AG20443 (cell line): ENCODE measurements around the gene MAP1LC3B.
A peak's percentile ranks its signal among the peaks of the same experiment; 100 is the strongest.
"Not testable (repeated sequence)": the region's sequence is repeated elsewhere in the genome, so short reads cannot be mapped to it uniquely, and the experiment has no call there.

Source experiments
- DNase-seq: peaks from one replicate; pipeline ENCODE4 v3.0.0; 2012; ENCODE audit warnings: low spot score, mixed read lengths

MAP1LC3B gene

DNA sequence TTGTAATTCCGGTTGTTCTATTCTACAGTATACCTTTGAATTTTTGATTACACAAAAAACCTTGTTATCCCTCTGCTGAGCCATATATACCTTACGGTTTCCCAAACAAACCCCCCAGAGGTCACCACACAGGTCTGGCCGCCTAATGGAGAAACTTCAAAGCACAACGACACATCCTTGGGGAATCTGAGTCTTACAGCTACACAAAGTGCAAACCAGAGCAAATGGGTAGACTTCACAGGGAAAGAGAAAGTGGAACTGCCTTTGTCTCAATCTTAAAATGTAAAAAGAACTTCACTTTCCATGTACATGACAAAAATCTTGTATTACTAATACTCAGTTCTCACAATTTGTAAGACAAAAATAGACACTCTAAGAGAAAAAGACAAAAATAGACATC, 11.3 kb upstream of the MAP1LC3B start:
- no peak for DNase-seq

DNA sequence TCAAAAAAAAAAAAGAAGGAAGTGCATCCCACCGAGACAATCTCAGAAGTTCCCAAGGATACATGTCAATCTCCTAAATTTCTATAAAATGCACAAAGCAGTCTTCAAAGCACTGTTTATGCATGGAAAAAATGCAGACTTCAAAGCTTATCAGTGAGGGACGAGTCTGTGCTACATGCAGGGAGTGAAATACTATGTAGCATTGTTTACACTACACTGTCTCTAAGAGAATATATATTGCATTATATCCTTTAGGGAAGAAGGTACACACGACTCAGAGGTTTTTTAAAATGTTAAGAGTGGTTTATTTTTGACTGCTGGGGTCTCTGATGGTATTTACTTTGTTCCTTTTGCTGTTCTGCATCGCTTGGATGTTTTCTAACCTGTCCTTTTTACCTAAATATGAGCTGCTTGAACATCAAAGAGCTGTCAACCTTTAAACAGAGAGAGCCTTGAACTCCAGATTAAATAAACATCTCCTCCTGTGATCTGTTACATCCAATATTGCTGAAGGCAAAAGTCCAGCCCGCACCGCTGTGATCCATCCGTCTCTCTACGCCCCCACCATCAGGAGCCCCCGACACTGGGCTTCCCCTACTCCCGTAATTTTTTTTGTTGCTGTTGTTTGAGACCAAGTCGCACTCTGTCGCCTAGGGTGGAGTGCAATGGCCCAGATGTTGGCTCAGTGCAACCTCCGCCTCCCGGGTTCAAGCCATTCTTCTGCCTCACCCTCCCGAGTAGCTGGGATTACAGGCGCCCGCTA, 9.9 kb upstream of the MAP1LC3B start:
- DNase-seq = no peak

DNA sequence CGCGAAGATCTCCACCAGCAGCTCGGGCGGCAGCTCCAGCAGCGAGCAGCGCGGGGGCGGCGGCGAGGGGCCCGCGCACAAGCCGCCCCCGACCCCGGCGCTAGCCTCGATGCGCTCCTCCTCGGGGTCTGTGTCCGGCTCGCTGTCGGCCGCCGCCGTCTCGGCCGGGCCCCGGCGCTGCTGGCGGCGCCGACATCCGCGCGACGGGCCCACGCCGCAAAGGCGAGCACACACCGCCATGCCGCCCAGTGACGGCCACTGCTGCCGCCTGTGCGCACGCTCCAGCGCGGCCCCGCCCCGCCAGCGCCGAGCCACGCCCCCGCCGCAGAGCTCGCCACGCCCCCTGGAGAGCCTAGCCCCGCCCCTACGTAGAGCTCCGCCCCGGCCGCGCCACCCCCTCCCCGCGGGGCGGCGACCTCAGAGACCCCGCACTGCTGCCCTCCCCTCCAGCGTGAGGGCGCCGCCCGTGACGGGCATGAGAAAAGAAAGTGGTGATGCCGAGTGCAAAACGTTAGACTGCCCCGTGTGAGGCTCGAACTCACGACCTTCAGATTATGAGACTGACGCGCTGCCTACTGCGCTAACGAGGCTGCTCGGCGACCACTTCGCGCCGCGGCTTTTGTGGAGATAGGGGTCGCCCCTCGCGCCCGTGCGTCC, 8.5 kb upstream of the MAP1LC3B start, which contains the start of gene FBXO31:
TSS of gene FBXO31 (minus strand) at position 272 of the 657 bp plus-strand sequence. CDS start at position 240, 32 bp downstream.
- peak; percentile 93 for DNase-seq

- peak; percentile 59 for DNase-seq
These were observed 7.8 kb upstream of the MAP1LC3B start for GRCh38 chr16:87384162-87384874.

- DNase-seq = not testable (repeated sequence)
These were observed 7.3 kb upstream of the MAP1LC3B start for GRCh38 chr16:87384875-87385167.

- DNase-seq = peak; percentile 90
These were observed 4.0 kb upstream of the MAP1LC3B start for GRCh38 chr16:87387942-87388817.

DNA sequence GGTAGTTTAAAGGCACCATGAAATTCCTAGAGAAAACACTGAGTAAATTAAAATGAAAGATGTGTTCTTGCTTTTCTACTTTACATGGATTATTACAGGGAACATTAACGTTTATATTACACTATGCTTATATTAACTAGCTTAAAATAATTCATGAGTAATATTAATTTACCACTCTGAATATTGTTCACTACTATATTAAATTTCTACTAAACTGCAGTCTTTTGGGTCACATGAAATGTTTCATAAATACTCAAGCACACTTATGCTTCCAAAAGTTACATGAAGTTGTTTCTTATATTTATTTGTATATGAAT, 3.4 kb upstream of the MAP1LC3B start:
- DNase-seq = no peak

- DNase-seq = no peak
These were observed 2.9 kb upstream of the MAP1LC3B start for GRCh38 chr16:87389245-87389644.

GRCh38 chr16:87389914-87390313, 2.2 kb upstream of the MAP1LC3B start:
- not testable (repeated sequence) for DNase-seq

- no peak for DNase-seq
These were observed 1.4 kb upstream of the MAP1LC3B start for GRCh38 chr16:87390641-87391323.

DNA sequence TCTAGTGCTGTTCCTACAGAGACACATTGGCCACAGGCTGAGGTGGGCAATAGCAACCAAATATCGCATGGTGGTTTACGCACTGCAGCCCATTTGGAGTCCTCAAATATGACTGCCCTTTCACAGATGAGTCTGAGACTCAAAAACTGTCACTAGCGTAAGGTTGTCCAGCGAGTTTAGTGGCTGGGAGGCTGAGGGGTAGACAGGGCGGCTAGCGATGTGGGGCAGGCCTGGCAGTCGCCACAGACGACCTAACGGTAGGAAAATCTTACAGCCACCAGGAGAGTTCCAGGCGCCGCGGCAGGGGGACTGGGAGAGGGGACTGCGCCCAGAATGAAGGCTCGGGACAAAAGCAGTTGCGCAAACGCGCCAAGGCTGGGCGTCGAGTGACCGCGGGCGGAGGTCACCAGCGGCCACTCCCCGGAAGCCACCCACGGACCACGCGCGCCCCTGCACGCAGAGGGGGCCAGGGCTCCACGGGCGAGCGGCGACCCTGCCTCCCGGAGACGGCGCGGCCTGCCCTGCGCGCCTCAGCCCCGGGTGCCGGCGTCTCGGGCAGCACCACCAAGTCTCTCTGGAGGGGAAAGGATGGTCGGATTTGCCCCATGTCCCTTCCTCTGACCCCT, 699 bp upstream of the MAP1LC3B start:
- no peak for DNase-seq

- DNase-seq = peak; percentile 55
These were observed 914 bp downstream of the MAP1LC3B start for GRCh38 chr16:87392821-87393679.

DNA sequence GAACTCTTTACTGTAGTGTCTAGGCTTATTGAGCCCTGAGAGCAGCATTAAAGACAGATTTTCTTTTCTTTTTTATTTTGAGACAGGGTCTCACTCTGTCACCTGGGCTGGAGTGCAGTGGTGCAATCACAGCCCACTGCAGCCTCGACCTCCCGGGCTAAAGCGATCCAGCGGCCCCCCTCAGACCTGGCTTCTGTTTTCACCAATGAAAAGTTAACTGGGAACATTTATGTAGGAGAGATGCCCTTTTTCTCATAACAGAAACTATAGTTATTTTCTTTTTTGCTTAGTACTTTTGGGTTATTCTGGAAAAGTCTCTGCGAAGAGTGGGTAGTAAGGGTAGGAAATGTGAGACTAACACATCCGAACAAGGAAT, 1.5 kb downstream of the MAP1LC3B start:
- no peak for DNase-seq

- no peak for DNase-seq
These were observed 3.2 kb downstream of the MAP1LC3B start for GRCh38 chr16:87395181-87395842.

DNA sequence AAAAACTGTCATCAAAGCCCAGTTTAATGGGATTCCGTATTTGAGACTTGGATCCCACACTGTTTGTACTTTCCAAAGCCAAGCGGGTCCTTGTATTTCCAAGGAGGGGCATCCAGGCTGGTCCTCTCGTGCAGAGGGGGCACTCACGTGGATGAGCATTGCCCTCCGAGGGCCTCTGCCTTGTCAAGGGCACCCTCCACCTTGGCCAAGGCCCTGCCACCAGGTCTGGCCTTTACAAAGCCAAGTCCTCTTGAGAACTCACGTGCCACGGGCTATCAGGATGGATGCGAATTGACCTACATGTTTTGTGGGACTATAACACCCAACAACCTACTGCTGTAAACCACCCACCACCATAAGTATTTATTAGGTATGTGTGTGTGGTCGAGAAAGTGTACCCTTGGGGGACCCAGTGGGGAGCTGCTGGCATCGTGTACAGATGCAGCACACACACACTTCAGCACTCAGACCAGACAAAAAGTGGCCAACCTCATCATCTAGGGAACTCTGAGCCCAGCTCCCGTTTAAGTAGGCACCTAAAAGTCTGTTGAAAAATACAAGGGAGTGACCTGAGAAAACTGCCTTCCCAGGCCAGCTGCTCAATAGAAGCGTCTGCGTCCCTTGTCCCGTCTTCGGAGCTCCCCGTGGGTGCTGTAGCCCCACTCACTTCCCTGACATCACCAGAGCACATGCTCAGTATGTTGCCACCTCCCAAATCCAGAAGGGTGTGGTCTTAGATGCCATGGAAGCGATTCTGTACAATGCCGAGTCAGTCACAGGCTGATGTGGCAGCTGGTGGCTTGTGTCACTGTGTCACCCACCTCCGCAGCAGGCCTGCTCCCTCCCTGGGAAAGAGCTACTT, 12.9 kb downstream of the MAP1LC3B start:
- DNase-seq = peak; percentile 9

GRCh38 chr16:87406495-87407088, 14.5 kb downstream of the MAP1LC3B start:
- DNase-seq = no peak

DNA sequence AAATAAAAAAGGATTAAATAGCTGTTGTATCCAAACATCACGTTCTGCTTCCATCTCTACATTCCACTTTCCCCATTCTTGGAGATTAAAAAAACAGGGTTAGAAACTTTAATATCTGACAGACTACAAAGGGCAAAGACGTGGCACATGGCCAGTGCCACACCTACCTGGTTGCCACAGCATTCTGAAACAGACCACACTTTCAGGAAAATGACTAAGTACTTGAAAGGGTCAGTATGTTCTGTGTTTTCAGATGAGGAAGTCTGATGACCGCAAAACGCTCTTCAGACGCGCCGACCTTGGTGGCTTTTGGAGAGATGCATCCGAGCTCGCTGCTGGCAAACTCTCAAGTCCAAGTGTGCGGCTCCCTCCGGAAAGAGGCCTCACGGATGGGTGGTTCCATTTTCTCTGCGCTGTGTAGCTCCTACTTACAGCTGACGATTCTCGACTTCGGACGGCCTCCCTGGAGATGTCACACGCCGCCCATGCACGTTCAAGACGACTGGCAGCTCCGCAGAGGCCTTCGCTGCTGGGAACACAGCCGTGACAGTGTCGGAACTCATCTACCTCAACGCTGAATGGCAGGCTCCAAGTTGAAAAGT, 15.5 kb downstream of the MAP1LC3B start:
- DNase-seq = peak; percentile 80

GRCh38 chr16:87409153-87409552, 17.0 kb downstream of the MAP1LC3B start:
- DNase-seq = no peak
